Amniotic stem cell (primary cell): ENCODE measurements around the gene ZFP91.

Source experiments
- DNase-seq: peaks from one replicate; lab custom pipeline; 2025; lab: John Stamatoyannopoulos, UW

Gene ZFP91

GRCh38 chr11:58582437-58582836 lies 3.6 kb downstream of the ZFP91 start:
- DNase-seq: no peak

DNA sequence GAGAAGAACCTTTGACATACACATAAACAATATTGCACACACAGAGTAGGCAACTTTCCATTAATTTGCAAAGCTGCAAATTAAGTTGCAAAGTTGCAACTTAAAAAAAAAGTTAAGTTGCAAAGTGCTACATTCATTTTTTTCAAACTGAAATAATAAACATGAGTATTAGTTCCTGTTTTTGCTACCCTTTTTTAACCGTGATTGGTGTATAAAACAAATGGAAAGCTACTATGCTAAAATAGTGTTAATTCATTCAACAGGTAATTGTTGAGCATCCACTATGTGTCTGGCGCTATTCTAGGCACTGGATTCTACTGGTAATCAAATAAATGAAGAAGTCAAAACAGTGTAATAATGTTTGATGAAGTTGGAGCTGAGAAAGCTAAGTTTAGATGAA lies 8.1 kb downstream of the ZFP91 start:
- no peak for DNase-seq

DNA sequence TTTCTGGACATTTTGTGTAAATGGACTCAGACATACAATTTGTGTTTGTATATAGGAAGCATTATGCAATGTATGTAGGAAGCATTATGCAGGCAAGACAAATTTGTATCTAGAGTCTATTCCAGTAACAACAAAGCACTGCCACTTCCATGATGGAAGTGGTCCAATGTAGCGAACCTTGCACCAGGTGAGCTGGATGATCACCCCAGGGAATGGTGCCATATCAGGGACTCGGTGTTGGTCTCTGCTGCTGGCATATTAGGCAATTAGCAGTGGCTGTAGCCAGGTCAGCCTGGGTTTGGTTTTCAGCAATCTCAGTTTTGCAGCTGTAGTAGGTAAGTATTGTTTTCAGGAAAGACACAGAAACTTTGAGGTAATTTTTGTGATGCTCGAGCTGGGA lies 12.8 kb downstream of the ZFP91 start:
- DNase-seq: no peak

DNA sequence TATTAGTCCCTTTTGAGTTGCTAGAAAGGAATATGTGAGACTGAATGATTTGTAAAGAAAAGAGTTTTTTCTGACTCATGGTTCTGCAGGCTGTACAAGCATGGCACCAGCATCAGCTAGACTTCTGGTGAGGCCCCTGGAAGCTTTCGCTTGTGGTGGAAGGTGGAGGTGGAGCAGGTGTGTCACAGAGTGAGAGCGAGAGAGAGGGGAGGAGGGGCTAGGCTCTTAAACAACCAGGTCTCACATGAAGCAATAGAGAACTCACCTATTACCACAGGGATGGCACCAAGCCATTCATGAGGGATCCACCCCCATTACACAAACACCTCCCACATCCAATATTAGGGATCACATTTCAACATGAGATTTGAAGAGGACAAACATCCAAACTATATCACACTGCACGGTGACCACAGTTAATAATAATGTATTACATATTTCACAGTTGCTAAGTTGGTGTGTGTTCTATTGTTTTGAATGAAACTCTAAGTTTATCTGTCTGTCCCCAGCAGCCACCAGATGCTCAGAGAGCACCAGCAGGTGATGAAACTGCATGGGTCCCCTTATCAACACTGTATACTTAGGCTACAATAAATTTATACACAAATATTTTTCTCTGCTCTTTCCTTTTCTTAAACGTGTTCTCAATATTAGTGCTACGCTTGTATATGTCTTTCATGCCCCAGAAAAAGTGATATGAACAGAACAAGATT lies 14.1 kb downstream of the ZFP91 start:
- no peak for DNase-seq

DNA sequence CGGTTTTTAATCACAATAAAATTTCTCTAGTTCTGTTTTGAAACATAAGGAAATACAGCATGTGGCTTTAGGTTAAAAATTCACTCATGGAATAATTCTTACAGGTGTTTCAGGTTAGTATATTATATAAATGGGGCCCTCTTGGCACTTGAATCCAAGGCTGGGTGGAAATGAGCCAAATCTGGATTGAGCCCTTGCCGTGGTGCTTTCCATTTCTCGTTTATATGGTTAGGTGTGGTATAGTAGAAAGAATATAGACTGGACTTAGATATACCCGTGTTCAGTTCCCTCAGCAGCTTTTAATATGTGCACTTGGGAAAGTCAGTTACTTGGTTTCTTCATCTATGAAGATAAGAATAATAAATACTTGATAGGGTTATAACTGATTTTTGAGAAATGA lies 16.0 kb downstream of the ZFP91 start:
- no peak for DNase-seq

DNA sequence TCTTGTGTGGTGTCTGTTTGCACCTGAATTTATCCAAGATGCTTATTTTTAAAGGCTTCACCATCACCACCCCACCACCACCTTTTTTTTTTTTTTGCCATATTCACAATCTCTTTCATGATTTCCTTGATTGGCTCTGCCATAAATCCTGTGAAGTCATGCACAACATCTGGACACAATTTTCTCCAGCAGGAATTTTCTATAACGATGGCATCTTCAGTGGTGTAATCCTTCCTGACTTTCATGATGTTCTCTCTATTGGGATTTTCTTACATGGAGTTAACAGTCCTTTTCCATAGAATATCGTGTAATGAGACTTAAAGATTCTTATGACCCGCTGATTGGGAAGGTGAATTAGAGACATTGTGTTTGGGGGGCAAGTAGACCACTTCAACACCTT lies 17.8 kb downstream of the ZFP91 start:
- no peak for DNase-seq

GRCh38 chr11:58597486-58598144 lies 18.8 kb downstream of the ZFP91 start:
- DNase-seq: no peak

- DNase-seq: no peak
Observed at GRCh38 chr11:58600510-58600909, 21.6 kb downstream of the ZFP91 start.

- no peak for DNase-seq
Observed at GRCh38 chr11:58606930-58607714, 28.3 kb downstream of the ZFP91 start.

- no peak for DNase-seq
Observed at GRCh38 chr11:58608331-58608730, 29.5 kb downstream of the ZFP91 start.

- no peak for DNase-seq
Observed at GRCh38 chr11:58609723-58610122, 30.9 kb downstream of the ZFP91 start.

DNA sequence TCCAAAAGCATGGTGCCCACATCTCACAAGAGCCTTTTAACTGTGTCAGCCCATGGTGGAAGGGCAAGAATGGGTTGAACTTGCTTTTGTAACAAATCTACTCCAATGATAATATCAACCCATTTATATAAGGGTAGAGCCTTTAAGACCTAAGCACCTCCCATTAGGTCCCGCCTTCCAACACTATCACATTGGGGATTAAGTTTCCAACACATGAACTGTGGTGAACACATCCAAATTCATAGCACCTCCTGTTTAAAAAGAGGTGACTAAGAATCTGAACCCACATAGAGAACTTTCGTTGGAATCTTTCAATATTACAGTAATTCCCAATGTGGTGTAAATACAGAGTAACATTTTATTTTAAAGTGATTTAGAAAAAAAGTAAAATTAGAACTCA lies 34.4 kb downstream of the ZFP91 start:
- DNase-seq: no peak

DNA sequence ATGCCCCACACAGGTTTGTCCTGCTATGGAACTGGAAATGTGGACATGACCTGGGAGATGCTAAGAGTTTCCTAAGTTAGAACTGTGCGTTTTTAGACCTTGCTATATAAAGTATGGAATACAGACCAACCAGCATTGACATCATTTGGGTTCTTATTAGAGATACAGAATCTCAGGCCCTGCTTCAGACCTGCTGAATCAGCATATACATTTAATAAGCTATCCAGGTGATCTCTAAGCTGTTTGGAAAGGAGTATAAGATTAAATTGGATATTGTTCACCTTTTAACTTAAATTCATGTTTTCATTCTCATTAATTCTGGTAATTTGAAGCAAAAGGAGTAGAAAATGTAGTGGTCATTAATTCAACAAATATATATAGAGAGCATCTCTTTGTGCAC lies 36.7 kb downstream of the ZFP91 start:
- DNase-seq: no peak

GRCh38 chr11:58616594-58616993 lies 37.7 kb downstream of the ZFP91 start:
- peak; percentile 34 for DNase-seq

GRCh38 chr11:58617976-58618557 lies 39.2 kb downstream of the ZFP91 start:
- DNase-seq: no peak

DNA sequence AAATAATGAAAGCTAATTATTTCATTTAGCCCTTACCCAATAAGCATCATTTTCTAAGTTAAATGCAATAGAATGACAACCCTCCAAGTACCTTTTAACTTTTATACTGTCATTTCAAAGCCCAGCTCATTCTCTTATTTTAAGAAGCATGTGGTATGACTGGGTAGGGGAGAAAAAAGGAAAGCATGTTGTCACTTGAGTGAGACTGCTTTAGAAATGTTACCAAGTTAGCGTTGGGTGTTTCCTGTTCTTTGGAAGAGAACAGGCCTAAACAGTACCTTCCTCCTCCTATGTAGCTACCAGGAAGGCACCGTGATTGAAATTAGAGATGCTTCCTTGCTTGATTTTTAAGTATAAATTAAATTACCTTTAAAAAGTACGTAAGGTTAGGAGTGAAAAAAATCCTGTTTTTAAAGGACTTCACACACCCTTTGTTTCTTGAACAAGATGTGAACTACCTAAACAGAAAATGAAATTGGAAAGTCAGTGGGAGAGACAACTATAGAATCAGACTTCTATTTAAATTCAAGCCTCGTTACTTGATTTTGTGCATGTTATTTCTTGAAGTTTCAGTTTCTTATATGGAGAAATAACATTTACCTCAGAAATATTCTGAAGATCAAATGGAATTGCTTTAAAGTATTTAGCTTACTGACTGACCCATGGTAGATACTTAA lies 42.9 kb downstream of the ZFP91 start:
- no peak for DNase-seq

- no peak for DNase-seq
Observed at GRCh38 chr11:58622344-58622743, 43.5 kb downstream of the ZFP91 start, which contains the start of gene CNTF. Gene CNTF (plus strand): TSS chr11:58622665. CDS start chr11:58622753, 88 bp downstream.

- no peak for DNase-seq
Observed at GRCh38 chr11:58625086-58625485, 46.2 kb downstream of the ZFP91 start.

DNA sequence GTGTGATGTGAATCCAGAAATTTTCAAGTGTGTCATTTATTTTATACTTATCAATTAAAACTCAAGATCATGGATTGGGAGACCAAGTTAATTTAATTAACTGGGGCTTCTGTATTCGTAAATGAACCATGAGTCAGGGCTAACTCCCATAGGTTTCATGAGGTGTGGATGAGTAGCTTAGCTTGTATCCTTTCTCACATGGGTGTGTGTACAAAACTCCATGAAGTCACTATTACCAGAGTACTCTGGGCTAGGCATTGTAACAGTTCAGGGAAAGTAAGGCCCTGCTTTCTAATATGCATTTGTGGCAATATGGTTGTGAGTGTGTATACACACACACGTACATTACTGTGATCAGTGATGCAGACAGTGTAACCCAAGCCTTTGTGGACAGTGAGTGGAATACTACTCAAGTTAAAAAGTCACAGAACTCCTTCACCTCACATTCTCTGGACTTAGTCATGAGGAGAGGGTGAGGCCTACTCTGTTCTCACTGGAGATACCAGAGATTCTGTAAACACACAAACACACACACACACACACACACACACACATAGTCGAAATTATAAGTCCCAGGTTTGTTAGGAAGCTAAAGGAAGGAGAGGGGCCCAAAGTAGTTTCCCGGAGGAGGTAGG lies 47.1 kb downstream of the ZFP91 start:
- no peak for DNase-seq

GRCh38 chr11:58626934-58627483 lies 48.1 kb downstream of the ZFP91 start:
- no peak for DNase-seq

DNA sequence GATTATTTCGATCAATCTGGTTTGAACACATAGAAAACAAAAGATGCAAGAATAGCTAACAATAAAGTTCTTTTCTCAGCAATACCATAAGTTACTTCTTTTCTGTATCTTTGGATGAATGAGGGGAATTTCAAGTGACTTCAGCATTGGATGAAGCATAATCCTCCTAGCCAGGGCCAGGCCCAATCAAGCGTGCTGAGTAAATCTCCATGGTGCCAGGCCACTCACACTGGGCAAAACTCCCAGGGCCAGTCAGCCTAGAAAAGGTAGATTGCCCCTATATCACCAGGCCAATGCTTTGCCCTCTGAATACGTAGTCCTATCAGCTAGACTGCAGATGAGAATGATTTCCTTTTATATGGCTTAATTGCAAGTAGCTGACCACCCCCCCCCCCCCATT lies 49.6 kb downstream of the ZFP91 start:
- DNase-seq: no peak
